Retinal pigment epithelial cell (primary cell): Measurements from ENCODE around the gene FAM20C.

ENCODE experiments used
- DNase-seq: peaks from one replicate; pipeline ENCODE4 v3.0.0-alpha.2; 2010; ENCODE audit warnings: low read depth
- H3K4me3 ChIP-seq: 2 replicates; pipeline ENCODE4 v1.5.1; 2011; ENCODE audit warnings: mild to moderate bottlenecking, low read length, control low read depth, moderate library complexity
- CTCF ChIP-seq: conservative IDR thresholded peaks from 2 replicates; pipeline ENCODE4 v1.5.1; 2011; ENCODE audit warnings: low read depth, low read length, control low read depth, inconsistent platforms

The FAM20C gene

GRCh38 chr7:302054-302992 lies 110.0 kb downstream of the FAM20C start:
- DNase-seq = no peak
- TF ChIP-seq CTCF = no peak
- H3K4me3 ChIP-seq = no peak overlapping the region

- H3K4me3 ChIP-seq = no peak overlapping the region
- no peak for TF ChIP-seq CTCF
- DNase-seq = no peak
Measured at GRCh38 chr7:303425-303824, 111.1 kb downstream of the FAM20C start.

GRCh38 chr7:303884-304573 lies 111.7 kb downstream of the FAM20C start:
- DNase-seq = no peak
- no peak for TF ChIP-seq CTCF
- no peak overlapping the region for H3K4me3 ChIP-seq

- TF ChIP-seq CTCF = no peak
- no peak for DNase-seq
- H3K4me3 ChIP-seq = no peak overlapping the region
Measured at GRCh38 chr7:304574-305409, 112.4 kb downstream of the FAM20C start.

GRCh38 chr7:305410-306151 lies 113.2 kb downstream of the FAM20C start:
- no peak overlapping the region for H3K4me3 ChIP-seq
- TF ChIP-seq CTCF = no peak
- DNase-seq = no peak

- TF ChIP-seq CTCF = no peak
- no peak for DNase-seq
Measured at GRCh38 chr7:307970-308369, 115.6 kb downstream of the FAM20C start.

More at GRCh38 chr7:307970-308369, 115.6 kb downstream of the FAM20C start:
- H3K4me3 ChIP-seq = no peak overlapping the region
